Mucosa of rectum (tissue), 2 donors: Measurements from ENCODE around the gene SLC25A26.

ENCODE experiments used
- H3K27ac ChIP-seq, 2 donors: one replicate each; pipeline ENCODE4 v1.7.0; 2013; ENCODE audit warnings: inconsistent platforms in 2 of 2, low read depth in 2 of 2, low read length in 2 of 2
- H3K27me3 ChIP-seq, 2 donors: one replicate each; pipeline ENCODE4 v1.7.0; 2013; ENCODE audit warnings: low read length in 2 of 2; ENCODE audit not compliant: control insufficient read depth in 2 of 2, insufficient read depth in 2 of 2
- H3K36me3 ChIP-seq, 2 donors: one replicate each; pipeline ENCODE4 v1.7.0; 2013; ENCODE audit warnings: low read length in 2 of 2; ENCODE audit not compliant: control insufficient read depth in 2 of 2, insufficient read depth in 2 of 2
- H3K4me1 ChIP-seq, 2 donors: one replicate each; pipeline ENCODE4 v1.7.0; 2013; ENCODE audit warnings: low read length in 2 of 2, mild to moderate bottlenecking in 1 of 2; ENCODE audit not compliant: control insufficient read depth in 2 of 2, insufficient read depth in 2 of 2
- H3K4me3 ChIP-seq, 2 donors: one replicate each; pipeline ENCODE4 v1.7.0; 2013; ENCODE audit warnings: low read length in 2 of 2
- H3K9ac ChIP-seq, 2 donors: one replicate each; pipeline ENCODE4 v1.7.0; 2013; ENCODE audit warnings: low read length in 2 of 2, low read depth in 1 of 2, mild to moderate bottlenecking in 1 of 2
- H3K9me3 ChIP-seq, 2 donors: one replicate each; pipeline ENCODE4 v1.7.0; 2013; ENCODE audit warnings: low read length in 2 of 2; ENCODE audit not compliant: control insufficient read depth in 2 of 2
- donor health status: healthy.
- donor health status: Normal muscosa, but diverticular disease.

The SLC25A26 gene

GRCh38 chr3:66385066-66385465 is 164.3 kb downstream of the SLC25A26 start:
- no peaks in the 10 kb centered on the region for H3K4me1 ChIP-seq
- H3K27ac ChIP-seq, result no peak overlapping the region
- H3K27me3 ChIP-seq, result no peaks in the 10 kb centered on the region
- H3K9me3 ChIP-seq, result no peaks in the 10 kb centered on the region
- H3K4me3 ChIP-seq, result no peak overlapping the region
- peaks cover 60 to 65% of the 10 kb centered on the region in 2 donors for H3K36me3 ChIP-seq
- no peak overlapping the region for H3K9ac ChIP-seq

DNA sequence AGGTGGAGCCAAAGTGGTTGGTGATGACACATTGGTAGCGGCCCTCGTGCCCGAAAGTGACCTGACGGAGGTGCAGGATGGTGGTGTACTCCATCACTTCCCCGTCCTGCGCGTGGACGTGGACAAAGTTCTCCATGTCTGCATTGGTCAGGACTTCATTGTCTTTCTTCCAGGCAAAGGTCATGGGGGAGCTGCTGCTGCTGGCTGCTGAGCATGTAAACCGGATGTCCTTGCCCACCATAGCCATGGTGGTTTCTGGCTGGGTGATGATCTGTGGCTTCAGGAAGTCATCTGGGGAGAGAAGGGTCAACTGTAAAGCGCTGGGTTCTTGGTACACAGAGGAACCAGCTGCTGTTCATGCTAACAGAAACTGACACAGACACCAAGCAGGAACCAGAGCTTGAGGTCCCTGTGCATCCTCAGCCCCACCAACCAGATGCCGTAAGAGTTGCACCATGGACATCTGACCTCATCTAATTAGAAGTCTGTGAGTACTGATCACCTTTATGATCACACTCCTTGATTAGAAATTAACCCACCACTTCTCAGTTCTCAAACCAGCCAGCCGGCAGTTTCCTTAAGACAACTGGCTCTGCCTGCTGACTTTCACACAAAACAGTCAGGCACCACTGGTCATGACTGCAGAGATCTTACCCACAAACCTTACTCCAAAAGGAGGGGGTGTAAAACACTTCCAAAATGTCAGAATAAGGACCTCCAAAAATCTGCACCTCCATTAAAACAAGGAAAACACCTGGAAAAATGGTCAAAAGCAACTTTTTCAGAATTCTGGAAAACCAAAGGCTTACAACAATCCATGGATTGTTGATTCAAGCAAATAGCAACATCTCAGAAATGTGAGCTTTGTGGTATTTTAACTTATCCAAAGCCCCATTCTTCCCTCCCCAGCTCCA is 165.5 kb downstream of the SLC25A26 start:
- Histone ChIP-seq H3K27me3 (no peaks in the 10 kb centered on the region), H3K4me1 (no peaks in the 10 kb centered on the region), H3K9me3 (no peaks in the 10 kb centered on the region), H3K36me3 (peaks cover 49 to 54% of the 10 kb centered on the region in 2 donors), H3K27ac (no peak overlapping the region), H3K4me3 (no peak overlapping the region), H3K9ac (no peak overlapping the region)

- H3K4me3 ChIP-seq, result no peak overlapping the region
- H3K36me3 ChIP-seq, result peaks cover 41 to 50% of the 10 kb centered on the region in 2 donors
Measured at GRCh38 chr3:66386925-66387650, 166.3 kb downstream of the SLC25A26 start.

GRCh38 chr3:66390013-66390412 is 169.2 kb downstream of the SLC25A26 start:
- H3K27me3 ChIP-seq, result no peaks in the 10 kb centered on the region
- no peaks in the 10 kb centered on the region for H3K4me1 ChIP-seq
- no peak overlapping the region for H3K9ac ChIP-seq
- no peak overlapping the region for H3K27ac ChIP-seq
- H3K36me3 ChIP-seq, result peaks cover 28 to 44% of the 10 kb centered on the region in 2 donors
- no peaks in the 10 kb centered on the region for H3K9me3 ChIP-seq
- H3K4me3 ChIP-seq, result no peak overlapping the region

More at GRCh38 chr3:66386925-66387650, 166.3 kb downstream of the SLC25A26 start:
- Histone ChIP-seq H3K4me1 (no peaks in the 10 kb centered on the region), H3K9ac (no peak overlapping the region), H3K27ac (no peak overlapping the region), H3K27me3 (no peaks in the 10 kb centered on the region), H3K9me3 (no peaks in the 10 kb centered on the region)

GRCh38 chr3:66392512-66392911 is 171.7 kb downstream of the SLC25A26 start:
- peaks cover 35 to 46% of the 10 kb centered on the region in 2 donors for H3K36me3 ChIP-seq
- H3K4me3 ChIP-seq, result no peak overlapping the region
- peak overlapping the region in 1 of 2 donors; percentile 44 for H3K27ac ChIP-seq
- H3K4me1 ChIP-seq, result no peaks in the 10 kb centered on the region
- H3K9me3 ChIP-seq, result no peaks in the 10 kb centered on the region
- H3K9ac ChIP-seq, result no peak overlapping the region
- H3K27me3 ChIP-seq, result no peaks in the 10 kb centered on the region

DNA sequence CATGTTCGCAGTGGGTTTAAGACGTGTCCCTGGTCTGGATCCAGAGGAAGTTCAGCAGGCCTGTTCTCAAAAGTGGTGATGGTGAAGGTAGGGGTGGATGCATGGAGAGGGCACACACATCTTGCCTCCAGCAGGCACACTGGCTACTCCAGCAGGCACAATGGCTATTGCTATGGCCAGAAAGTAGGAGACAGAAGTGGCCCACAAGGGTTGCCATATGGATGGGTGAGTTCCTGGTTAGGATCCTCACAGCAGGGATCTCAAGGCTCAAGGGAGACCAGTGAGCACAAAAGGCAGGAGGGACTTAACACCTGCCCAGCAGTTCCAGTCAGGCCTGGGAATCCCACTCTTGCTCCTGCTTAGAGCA is 172.1 kb downstream of the SLC25A26 start:
- Histone ChIP-seq H3K27ac (peak overlapping the region in 1 of 2 donors; percentile 44), H3K4me3 (peak overlapping the region in 1 of 2 donors; percentile 27), H3K4me1 (no peaks in the 10 kb centered on the region), H3K27me3 (no peaks in the 10 kb centered on the region), H3K9ac (no peak overlapping the region), H3K36me3 (peaks cover 39 to 51% of the 10 kb centered on the region in 2 donors), H3K9me3 (no peaks in the 10 kb centered on the region)

DNA sequence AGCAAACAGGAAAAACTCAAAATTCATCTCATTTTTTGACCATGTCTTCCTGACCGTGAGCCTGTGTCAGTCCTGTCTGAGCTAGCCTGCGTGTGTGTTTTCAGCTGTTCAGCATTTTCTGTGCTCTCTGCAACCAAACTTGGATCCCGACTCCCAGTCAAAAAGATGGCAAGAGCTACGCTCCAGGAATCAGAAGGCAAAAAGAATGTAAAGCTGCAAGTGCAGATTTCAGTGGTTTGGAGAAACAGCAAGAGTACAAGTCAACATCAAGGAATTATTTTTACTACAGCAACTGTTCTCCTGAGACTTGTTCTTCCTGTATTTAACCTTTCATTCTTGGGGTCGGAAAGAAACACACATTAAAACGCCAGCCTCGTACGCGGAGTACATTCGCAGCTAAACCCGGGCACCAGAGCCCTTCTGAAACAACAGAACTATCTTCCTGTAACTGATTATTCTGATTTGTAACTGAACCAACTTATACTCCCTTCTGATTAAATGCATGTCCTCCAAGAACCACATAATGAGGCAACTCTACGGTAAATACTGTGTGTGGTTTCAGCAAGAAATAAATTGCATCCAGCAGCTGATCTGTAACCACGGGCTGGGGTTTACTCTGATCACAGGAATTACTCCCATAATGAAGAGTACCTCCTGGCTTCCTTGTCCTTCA is 172.7 kb downstream of the SLC25A26 start:
- Histone ChIP-seq H3K9me3 (no peaks in the 10 kb centered on the region), H3K9ac (no peak overlapping the region), H3K4me3 (peak overlapping the region in 1 of 2 donors; percentile 27), H3K36me3 (peaks cover 44 to 55% of the 10 kb centered on the region in 2 donors), H3K27me3 (no peaks in the 10 kb centered on the region), H3K4me1 (no peaks in the 10 kb centered on the region), H3K27ac (peak overlapping the region in 1 of 2 donors; percentile 44)

- H3K4me1 ChIP-seq, result no peaks in the 10 kb centered on the region
- peak overlapping the region in 1 of 2 donors; percentile 27 for H3K4me3 ChIP-seq
- peak overlapping the region in 1 of 2 donors; percentile 24 for H3K27ac ChIP-seq
Measured at GRCh38 chr3:66394019-66394752, 173.4 kb downstream of the SLC25A26 start.

DNA sequence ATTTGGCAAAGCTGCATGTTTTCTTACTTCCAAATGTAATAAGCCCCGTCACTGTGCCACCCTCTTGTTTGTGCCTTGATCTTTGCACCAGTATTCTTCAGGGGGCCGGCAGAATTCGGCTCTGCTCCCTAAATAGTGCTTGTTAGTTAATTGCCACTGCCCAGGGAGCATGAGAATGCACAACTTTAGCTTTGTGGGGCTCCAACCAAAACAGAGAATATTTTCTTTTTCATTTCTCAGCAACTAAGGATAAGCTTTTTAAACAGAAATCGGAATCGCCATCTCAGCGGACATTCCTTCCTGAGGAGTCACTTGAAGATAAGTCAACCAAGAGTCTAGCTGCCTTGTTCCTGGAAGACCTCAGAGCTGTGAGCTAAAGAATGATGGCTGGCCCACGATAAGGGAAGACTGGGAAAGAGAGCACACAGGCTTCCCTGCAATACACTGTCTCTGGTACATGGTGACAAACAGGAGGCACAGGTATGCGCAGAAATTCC is 174.0 kb downstream of the SLC25A26 start:
- Histone ChIP-seq H3K9ac (no peak overlapping the region), H3K27ac (no peak overlapping the region), H3K4me3 (no peak overlapping the region), H3K4me1 (no peaks in the 10 kb centered on the region), H3K9me3 (no peaks in the 10 kb centered on the region), H3K27me3 (no peaks in the 10 kb centered on the region), H3K36me3 (peaks cover 45 to 63% of the 10 kb centered on the region in 2 donors)

More at GRCh38 chr3:66394019-66394752, 173.4 kb downstream of the SLC25A26 start:
- Histone ChIP-seq H3K27me3 (no peaks in the 10 kb centered on the region), H3K9ac (no peak overlapping the region), H3K9me3 (no peaks in the 10 kb centered on the region), H3K36me3 (peaks cover 47 to 62% of the 10 kb centered on the region in 2 donors)
